Lung (tissue), 12 donors: Measurements from ENCODE around the gene SRM. TPM values are rescaled to one million over a fixed set of nuclear protein-coding genes. Genes with fewer than 3 reads are reported as not detected.
"Not testable (repeated sequence)": the region's sequence is repeated elsewhere in the genome, so short reads cannot be mapped to it uniquely, and the experiment has no call there.

Experiments used
- ATAC-seq: fragments of 200-7000 bp; cut with Tn5 transposase; one replicate; pipeline ENCODE4 v1.9.1; 2020; ENCODE audit warnings: moderate number of reproducible peaks; ENCODE audit not compliant: insufficient read depth, low FRiP score
- DNase-seq, 3 donors: peaks; one replicate each; pipeline ENCODE4 v3.0.0-alpha.2; 2013 to 2017
- H3K27ac ChIP-seq, 2 donors: one replicate each; pipeline ENCODE4 v1.5.1; 2013; ENCODE audit warnings: mild to moderate bottlenecking in 2 of 2, moderate library complexity in 2 of 2, control low read depth in 1 of 2, inconsistent platforms in 1 of 2, low read depth in 1 of 2, low read length in 1 of 2
- H3K27me3 ChIP-seq, 3 donors: one replicate each; pipeline ENCODE4 v1.5.1; 2013; ENCODE audit warnings: low read length in 2 of 3; ENCODE audit not compliant: control insufficient read depth in 3 of 3, insufficient read depth in 3 of 3
- H3K36me3 ChIP-seq, 4 donors: one replicate each; pipeline ENCODE4 v1.5.1; 2013; ENCODE audit warnings: low read length in 4 of 4, mild to moderate bottlenecking in 1 of 4, moderate library complexity in 1 of 4; ENCODE audit not compliant: control insufficient read depth in 4 of 4, insufficient read depth in 4 of 4
- H3K4me1 ChIP-seq, 5 donors: one replicate each; pipeline ENCODE4 v1.5.1; 2013; ENCODE audit warnings: low read length in 5 of 5, mild to moderate bottlenecking in 2 of 5, moderate library complexity in 1 of 5; ENCODE audit not compliant: control insufficient read depth in 5 of 5, insufficient read depth in 5 of 5
- H3K4me3 ChIP-seq: one replicate; pipeline ENCODE4 v1.5.1; 2013; ENCODE audit warnings: mild to moderate bottlenecking, control low read depth, moderate library complexity
- H3K9ac ChIP-seq, 2 donors: one replicate each; pipeline ENCODE4 v1.5.1; 2013; ENCODE audit warnings: low read length in 2 of 2, control low read depth in 1 of 2; ENCODE audit not compliant: insufficient read depth in 1 of 2
- H3K9me3 ChIP-seq, 4 donors: one replicate each; pipeline ENCODE4 v1.5.1; 2013; ENCODE audit warnings: low read length in 3 of 4, mild to moderate bottlenecking in 1 of 4, moderate library complexity in 1 of 4; ENCODE audit not compliant: control insufficient read depth in 4 of 4, insufficient read depth in 3 of 4
- CTCF ChIP-seq: IDR thresholded peaks from 2 replicates; pipeline ENCODE4 v1.5.1; 2012; ENCODE audit warnings: mild to moderate bottlenecking; ENCODE audit errors: control extremely low read depth, extremely low read depth
- WGBS, 2 donors: extraction: QIAGEN DNeasy Blood & Tissue Kit; methylation state at CpG; one replicate each; pipeline ENCODE4 v1.1.7; 2013; 5-methylcytosine and 5-hydroxymethylcytosine counted together
- polyA plus RNA-seq, 2 donors: library from polyadenylated mRNA; stranded (reverse); fragments of 200-250 nt; gene quantifications; one replicate each; pipeline ENCODE4 v1.2.1, GENCODE V29; 2013
- total RNA-seq, 2 donors: library from RNA; depleted of rRNA in 1 of 2; stranded (reverse); fragments of >200 nt in 1 of 2; gene quantifications; one replicate each; pipeline ENCODE4 v1.2.1, GENCODE V29; 2014 to 2021
- donor health status: control.
- donor health status: control.
- donor health status: Bipolar disorder and iron deficiency.
- donor health status: healthy.
- donor health status: DM: yes; HTN: yes; CAD: no.

The SRM gene
- total and polyA plus RNA-seq, 4 donors = 12.3 to 132 (median 115) TPM

DNA sequence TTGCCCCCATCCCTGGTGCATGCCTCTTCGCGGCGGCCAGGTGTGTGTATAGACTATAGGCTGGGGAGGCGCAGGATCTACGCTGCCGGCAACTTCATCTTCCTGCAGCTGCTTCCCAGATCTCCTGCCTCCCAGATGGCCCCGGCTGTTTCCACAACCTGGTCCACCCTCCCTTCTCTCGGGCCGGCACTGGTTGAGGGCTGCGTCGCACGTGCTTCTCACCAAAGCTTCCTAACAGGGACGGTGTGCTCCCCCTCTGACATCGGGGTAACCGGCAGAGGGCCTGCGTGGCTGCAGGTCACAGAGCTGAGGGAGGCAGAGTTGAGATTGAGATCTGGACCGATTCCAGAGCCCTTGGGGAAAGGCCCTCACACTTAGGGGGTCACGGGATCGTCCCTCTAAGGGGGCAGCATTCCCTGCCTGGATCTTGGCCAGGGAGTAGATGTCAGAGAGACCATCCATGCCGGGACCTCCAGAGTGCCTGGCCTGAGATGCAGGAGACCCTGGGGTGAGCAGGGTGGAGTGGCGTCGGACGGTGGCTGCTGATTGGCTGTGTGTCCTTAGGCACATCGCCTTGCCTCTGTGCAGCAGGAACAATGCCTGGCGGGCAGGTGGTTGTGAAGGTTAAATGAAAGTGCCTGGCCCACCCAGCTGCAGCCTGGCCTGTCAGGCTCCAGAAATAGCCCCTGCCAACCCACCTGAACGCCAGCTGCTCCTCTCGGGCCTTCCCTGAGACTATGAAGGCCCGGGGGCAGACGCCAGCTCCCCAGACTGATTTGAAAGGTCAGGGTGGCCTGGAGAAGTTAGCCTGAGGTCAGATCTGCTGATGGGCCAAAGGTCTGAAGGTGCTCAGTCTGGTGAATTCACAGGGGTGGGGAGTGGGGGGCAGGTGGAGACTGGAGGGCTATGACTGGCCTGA, 6.7 kb downstream of the SRM start:
- Histone ChIP-seq H3K4me1 (peaks cover 0 to 6% (median 0%) of the 10 kb centered on the region in 5 donors), H3K27ac (no peak overlapping the region), H3K9me3 (no peaks in the 10 kb centered on the region), H3K27me3 (peaks cover 0 to 6% (median 0%) of the 10 kb centered on the region in 3 donors), H3K36me3 (peaks cover 0 to 25% (median 4%) of the 10 kb centered on the region in 4 donors), H3K9ac (no peak overlapping the region), H3K4me3 (no peak overlapping the region)
- TF ChIP-seq CTCF = no peak
- DNase-seq (peak; percentile 24 to 41 (median 29)), ATAC-seq (peak; percentile 29)
- 26 to 31% methylated on average over 29 of the region's 29 CpGs for WGBS, 2 donors

DNA sequence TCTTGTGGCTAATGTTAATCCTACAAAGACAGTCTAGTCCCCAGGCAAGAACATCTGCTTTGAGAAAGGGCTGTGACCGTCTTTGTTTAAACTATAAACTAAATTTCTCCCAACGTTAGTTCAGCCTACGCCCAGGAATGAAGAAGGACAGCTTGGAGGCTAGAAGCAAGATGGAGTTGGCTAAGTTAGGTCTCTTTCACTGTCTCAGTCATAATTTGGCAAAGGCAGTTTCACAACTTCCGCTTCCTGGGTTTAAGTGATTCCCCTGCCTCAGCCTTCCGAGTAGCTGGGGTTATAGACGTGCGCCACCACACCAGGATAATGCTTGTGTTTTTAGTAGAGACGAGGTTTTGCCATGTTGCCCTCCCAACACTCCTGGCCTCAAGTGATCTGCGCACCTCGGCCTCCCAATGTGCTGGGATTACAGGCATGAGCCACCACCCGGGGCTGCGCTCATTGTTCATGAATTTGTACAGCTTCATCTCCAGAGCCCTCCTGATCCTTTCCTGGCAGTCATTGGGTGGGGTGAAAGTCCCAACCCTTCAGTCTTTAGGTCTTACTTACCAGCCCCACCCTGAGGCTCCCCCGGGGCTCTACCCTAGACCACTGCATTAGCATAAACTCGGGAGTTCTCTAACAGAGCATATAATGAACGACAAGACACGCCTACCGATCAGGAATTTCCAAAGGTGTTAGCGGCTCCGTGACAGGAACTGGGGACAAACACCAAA, 7.9 kb downstream of the SRM start:
- WGBS, 2 donors = 49 to 51% methylated on average over 19 of the region's 19 CpGs
- Histone ChIP-seq H3K4me3 (no peak overlapping the region), H3K4me1 (peaks cover 0 to 6% (median 0%) of the 10 kb centered on the region in 5 donors), H3K9me3 (no peaks in the 10 kb centered on the region), H3K36me3 (peaks cover 0 to 22% (median 3%) of the 10 kb centered on the region in 4 donors), H3K27ac (no peak overlapping the region), H3K27me3 (peaks cover 0 to 6% (median 0%) of the 10 kb centered on the region in 3 donors), H3K9ac (no peak overlapping the region)
- DNase-seq (peak in 1 of 3 donors; percentile 23), ATAC-seq (no peak)
- no peak for TF ChIP-seq CTCF

DNA sequence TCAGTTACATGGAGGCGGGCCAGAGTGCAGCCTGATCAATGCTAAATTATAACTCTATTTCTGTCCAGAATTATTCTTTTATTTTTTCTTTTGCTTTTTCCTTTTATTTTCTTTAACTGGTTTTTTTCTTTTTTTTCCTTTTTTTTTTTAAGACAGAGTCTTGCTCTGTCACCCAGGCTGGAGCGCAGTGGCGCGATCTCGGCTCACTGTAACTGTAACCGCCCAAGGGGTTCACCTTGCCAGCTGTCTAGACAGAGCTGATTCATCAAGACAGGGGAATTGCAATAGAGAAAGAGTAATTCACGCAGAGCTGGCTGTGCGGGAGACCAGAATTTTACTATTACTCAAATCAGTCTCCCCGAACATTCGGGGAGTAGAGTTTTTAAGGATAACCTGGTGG, 8.7 kb downstream of the SRM start:
- peaks cover 0 to 17% (median under 1%) of the 10 kb centered on the region in 4 donors for H3K36me3 ChIP-seq
- H3K9me3 ChIP-seq, ATAC-seq, H3K9ac ChIP-seq, H3K27me3 ChIP-seq, H3K4me3 ChIP-seq, H3K4me1 ChIP-seq, DNase-seq, H3K27ac ChIP-seq: not testable (repeated sequence)
- WGBS, 2 donors = 89 to 90% methylated on average over 10 of the region's 10 CpGs
